B cell (primary cell): Measurements from ENCODE around the gene RTCB. TPM values are rescaled to one million over a fixed set of nuclear protein-coding genes. Genes with fewer than 3 reads are reported as not detected.
"Not testable (repeated sequence)": the region's sequence is repeated elsewhere in the genome, so short reads cannot be mapped to it uniquely, and the experiment has no call there.

Experiments used
- ATAC-seq: fragments of 200-7000 bp; cut with Tn5 transposase; one replicate; pipeline ENCODE4 v1.10.0; 2021; ENCODE audit warnings: low read depth, mild to moderate bottlenecking, moderate number of reproducible peaks, moderate library complexity
- CTCF ChIA-PET: fragments of 350-600 bp; sonication (Branson Sonifier 250); formaldehyde crosslinking; loops from one replicate; lab custom pipeline; 2021; ENCODE audit warnings: antibody characterized with exemption, inconsistent platforms; lab: Charles Lee
- POLR2A ChIA-PET: fragments of 350-600 bp; sonication (Branson Sonifier 250); formaldehyde crosslinking; loops from one replicate; lab custom pipeline; 2021; ENCODE audit warnings: antibody characterized with exemption; lab: Charles Lee
- DNase-seq: peaks from one replicate; pipeline ENCODE4 v3.0.0; 2013
- H2AFZ ChIP-seq: 2 replicates; pipeline ENCODE4 v1.6.1; 2012; ENCODE audit warnings: mild to moderate bottlenecking, low read depth, low read length; ENCODE audit not compliant: insufficient read depth, poor library complexity, severe bottlenecking
- H3K27ac ChIP-seq, 2 donors: 1 replicate in 1 of 2; 2 replicates in 1 of 2; pipeline ENCODE4 v1.5.1; 2012 to 2013; ENCODE audit warnings: low read length in 2 of 2, mild to moderate bottlenecking in 2 of 2, moderate library complexity in 1 of 2
- H3K27me3 ChIP-seq, 4 experiments: fragments of 200-600 bp in 1 of 4; sonication (generic) in 1 of 4; replicated peaks in 1 of 4; 1 replicate in 2 of 4; 2 replicates in 2 of 4; pipeline versions ENCODE4 v1.6.1 to v1.7.0; 2013 to 2016; ENCODE audit warnings: low read length in 3 of 4, mild to moderate bottlenecking in 2 of 4, mixed read lengths in 1 of 4, moderate library complexity in 1 of 4; ENCODE audit not compliant: insufficient read depth in 4 of 4, control insufficient read depth in 3 of 4; ENCODE audit errors: control extremely low read depth in 1 of 4
- H3K36me3 ChIP-seq, 2 experiments: replicated peaks in 1 of 2; 1 replicate in 1 of 2; 2 replicates in 1 of 2; pipeline versions ENCODE4 v1.6.1 to v1.7.1; 2013; ENCODE audit warnings: low read length in 1 of 2; ENCODE audit not compliant: insufficient read depth in 2 of 2, control insufficient read depth in 1 of 2; ENCODE audit errors: control extremely low read depth in 1 of 2, extremely low read depth in 1 of 2
- H3K4me1 ChIP-seq, 2 donors: fragments of 200-600 bp in 1 of 2; sonication (generic) in 1 of 2; 1 replicate in 1 of 2; 2 replicates in 1 of 2; pipeline versions ENCODE4 v1.5.1 to v1.6.1; 2013 to 2017; ENCODE audit warnings: low read length in 2 of 2; ENCODE audit not compliant: control insufficient read depth in 2 of 2, insufficient read depth in 2 of 2
- H3K4me2 ChIP-seq: replicated peaks from 2 replicates; pipeline ENCODE3; 2012; ENCODE audit warnings: mild to moderate bottlenecking, low read depth, low read length; ENCODE audit not compliant: poor library complexity, severe bottlenecking
- H3K4me3 ChIP-seq, 5 experiments: fragments of 200-600 bp in 1 of 5; sonication (generic) in 1 of 5; 1 replicate in 3 of 5; 2 replicates in 2 of 5; pipeline versions ENCODE4 v1.5.1 to v1.7.0; 2011 to 2016; ENCODE audit warnings: low read length in 4 of 5, mild to moderate bottlenecking in 4 of 5, low read depth in 2 of 5, control low read depth in 1 of 5, moderate library complexity in 1 of 5; ENCODE audit not compliant: insufficient read depth in 1 of 5; ENCODE audit errors: control extremely low read depth in 1 of 5, extremely low read depth in 1 of 5
- H3K79me2 ChIP-seq: fragments of 200-600 bp; sonication (generic); one replicate; pipeline ENCODE4 v1.6.0; 2016; ENCODE audit warnings: low read length; ENCODE audit not compliant: control insufficient read depth, insufficient read depth
- H3K9ac ChIP-seq: fragments of 200-600 bp; sonication (generic); 2 replicates; pipeline ENCODE4 v1.6.1; 2017; ENCODE audit warnings: mild to moderate bottlenecking, low read length, moderate library complexity
- H3K9me3 ChIP-seq, 3 donors: one replicate each; pipeline versions ENCODE4 v1.6.1 to v1.7.1; 2013; ENCODE audit warnings: low read length in 2 of 3; ENCODE audit not compliant: control insufficient read depth in 2 of 3, insufficient read depth in 1 of 3; ENCODE audit errors: control extremely low read depth in 1 of 3
- H4K20me1 ChIP-seq: 2 replicates; pipeline ENCODE4 v1.6.0; 2012; ENCODE audit warnings: mild to moderate bottlenecking, low read length; ENCODE audit not compliant: insufficient read depth, control insufficient read depth, poor library complexity, severe bottlenecking
- H3K27ac Mint-ChIP-seq: one replicate; pipeline ENCODE4 v1.8.0; 2021; ENCODE audit warnings: mixed read lengths
- H3K27me3 Mint-ChIP-seq: one replicate; pipeline ENCODE4 v1.8.0; 2021; ENCODE audit warnings: mixed read lengths
- H3K4me1 Mint-ChIP-seq: one replicate; pipeline ENCODE4 v1.8.0; 2021; ENCODE audit warnings: mixed read lengths
- H3K4me3 Mint-ChIP-seq: one replicate; pipeline ENCODE4 v1.8.0; 2021; ENCODE audit warnings: mixed read lengths
- H3K9me3 Mint-ChIP-seq: one replicate; pipeline ENCODE4 v1.8.0; 2022; ENCODE audit warnings: mixed read lengths; ENCODE audit not compliant: insufficient read depth
- EZH2 ChIP-seq: IDR thresholded peaks from 2 replicates; pipeline ENCODE4 v1.6.1; 2012; ENCODE audit warnings: borderline replicate concordance, low read depth, mild to moderate bottlenecking, moderate library complexity, low read length; ENCODE audit not compliant: insufficient read depth, poor library complexity, severe bottlenecking
- WGBS: methylation state at CpG from one replicate; pipeline ENCODE4 v1.1.5; 2013; ENCODE audit warnings: missing lambda C conversion rate; ENCODE audit not compliant: insufficient coverage; 5-methylcytosine and 5-hydroxymethylcytosine counted together
- intact Hi-C: fragments of 100-400 bp; cut with micrococcal nuclease; formaldehyde crosslinking; loops from one replicate; pipeline ENCODE4 v1.10.0; 2022
- polyA plus RNA-seq: library from polyadenylated mRNA; depleted of rRNA; stranded (reverse); fragments of >200 nt; gene quantifications from 2 replicates; pipeline ENCODE4 v1.2.3, GENCODE V29; 2012
- total RNA-seq, 2 donors: library from RNA; stranded (reverse); fragments of 120-200 nt in 1 of 2; gene quantifications; 1 replicate in 1 of 2; 2 replicates in 1 of 2; pipeline versions ENCODE4 v1.2.3 to v1.2.4, GENCODE V29; 2013 to 2022
- TF ChIP-seq, protein P1 (sequence below): fragments of 200-600 bp; IDR thresholded peaks from one replicate; pipeline ENCODE4 v1.8.0; 2022; ENCODE audit warnings: antibody characterized with exemption, mild to moderate bottlenecking

The RTCB gene
- total and polyA plus RNA-seq, 2 donors (not counting 1 experiment from before 2014, with no cell fraction given) = 32.8 to 60.1 TPM

DNA sequence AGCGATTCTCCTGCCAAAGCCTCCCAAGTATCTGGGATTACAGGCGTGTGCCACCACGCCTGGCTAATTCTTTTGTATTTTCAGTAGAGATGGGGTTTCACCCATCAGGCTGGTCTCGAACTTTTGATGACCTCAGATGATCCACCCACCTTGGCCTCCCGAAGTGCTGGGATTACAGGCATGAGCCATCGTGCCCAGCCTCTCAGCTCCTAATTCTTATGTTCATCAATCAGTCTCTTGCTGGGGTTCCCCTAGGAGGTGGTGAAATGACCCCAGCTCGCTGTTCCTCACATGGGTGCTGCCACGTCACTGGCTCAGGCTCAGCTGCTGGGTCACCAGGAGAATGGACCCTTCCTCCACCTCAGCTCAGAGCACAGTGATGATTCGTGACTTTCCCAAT is 54.5 kb downstream of the RTCB start, which contains the start of gene RFPL3:
TSS of gene RFPL3 (plus strand) at position 301 of the 400 bp plus-strand sequence. CDS start 205 bp downstream, outside the sequence.
- intact Hi-C loops, H3K27me3 Mint-ChIP-seq, H3K27ac Mint-ChIP-seq, POLR2A ChIA-PET, H3K9ac ChIP-seq, H3K4me3 ChIP-seq, H3K4me3 Mint-ChIP-seq, H3K27me3 ChIP-seq, H3K9me3 Mint-ChIP-seq, H2AFZ ChIP-seq, H3K4me1 ChIP-seq, H3K36me3 ChIP-seq, H3K4me2 ChIP-seq, DNase-seq, H3K4me1 Mint-ChIP-seq, ATAC-seq, H3K27ac ChIP-seq, H4K20me1 ChIP-seq, H3K79me2 ChIP-seq, CTCF ChIA-PET: not testable (repeated sequence)
- WGBS = 61% methylated on average over 5 of the region's 9 CpGs
- peaks cover 0 to 20% (median 0%) of the 10 kb centered on the region in 3 donors for H3K9me3 ChIP-seq

DNA sequence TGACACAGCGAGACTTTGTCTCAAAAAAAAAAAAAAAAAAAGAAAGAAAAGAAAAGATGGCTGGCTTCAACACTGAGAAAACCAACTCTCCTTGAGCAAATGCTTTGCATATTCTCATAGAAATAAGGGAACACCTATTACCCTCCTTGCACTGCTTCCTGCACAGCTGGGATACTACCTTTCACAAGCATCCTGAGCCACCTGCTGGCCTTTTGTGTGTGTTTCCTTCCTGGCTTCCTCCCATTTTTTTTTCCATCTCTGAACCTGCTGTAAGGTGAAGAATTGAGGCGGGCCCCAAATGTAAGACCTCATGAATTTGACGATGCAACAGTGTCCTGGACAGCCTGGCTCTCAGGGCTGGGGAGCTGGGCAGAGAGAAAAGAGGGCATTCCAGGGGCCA is 56.3 kb downstream of the RTCB start:
- intact Hi-C loops = no loop called here
- H3K27me3 Mint-ChIP-seq = peaks cover 4% of the 10 kb centered on the region
- no peaks in the 10 kb centered on the region for H3K4me1 ChIP-seq
- TF ChIP-seq, protein P1, sequence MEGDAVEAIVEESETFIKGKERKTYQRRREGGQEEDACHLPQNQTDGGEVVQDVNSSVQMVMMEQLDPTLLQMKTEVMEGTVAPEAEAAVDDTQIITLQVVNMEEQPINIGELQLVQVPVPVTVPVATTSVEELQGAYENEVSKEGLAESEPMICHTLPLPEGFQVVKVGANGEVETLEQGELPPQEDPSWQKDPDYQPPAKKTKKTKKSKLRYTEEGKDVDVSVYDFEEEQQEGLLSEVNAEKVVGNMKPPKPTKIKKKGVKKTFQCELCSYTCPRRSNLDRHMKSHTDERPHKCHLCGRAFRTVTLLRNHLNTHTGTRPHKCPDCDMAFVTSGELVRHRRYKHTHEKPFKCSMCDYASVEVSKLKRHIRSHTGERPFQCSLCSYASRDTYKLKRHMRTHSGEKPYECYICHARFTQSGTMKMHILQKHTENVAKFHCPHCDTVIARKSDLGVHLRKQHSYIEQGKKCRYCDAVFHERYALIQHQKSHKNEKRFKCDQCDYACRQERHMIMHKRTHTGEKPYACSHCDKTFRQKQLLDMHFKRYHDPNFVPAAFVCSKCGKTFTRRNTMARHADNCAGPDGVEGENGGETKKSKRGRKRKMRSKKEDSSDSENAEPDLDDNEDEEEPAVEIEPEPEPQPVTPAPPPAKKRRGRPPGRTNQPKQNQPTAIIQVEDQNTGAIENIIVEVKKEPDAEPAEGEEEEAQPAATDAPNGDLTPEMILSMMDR = no peak
- TF ChIP-seq EZH2 = no peak
- no peak overlapping the region for H2AFZ ChIP-seq
- H3K9me3 ChIP-seq = peaks cover 0 to 22% (median 0%) of the 10 kb centered on the region in 3 donors
- ChIA-PET CTCF (no interaction called here), POLR2A (no interaction called here)
- H3K79me2 ChIP-seq = no peaks in the 10 kb centered on the region
- H3K9me3 Mint-ChIP-seq = peaks cover 3% of the 10 kb centered on the region
- H3K4me3 Mint-ChIP-seq = no peak overlapping the region
- H3K9ac ChIP-seq = no peak overlapping the region
- H4K20me1 ChIP-seq = no peaks in the 10 kb centered on the region
- no peak overlapping the region for H3K4me3 ChIP-seq
- no peak overlapping the region for H3K27ac ChIP-seq
- no peaks in the 10 kb centered on the region for H3K27me3 ChIP-seq
- H3K4me1 Mint-ChIP-seq = no peaks in the 10 kb centered on the region
- no peaks in the 10 kb centered on the region for H3K36me3 ChIP-seq
- ATAC-seq (no peak), DNase-seq (no peak)
- WGBS = 91% methylated on average over 2 of the region's 3 CpGs
- H3K27ac Mint-ChIP-seq = no peak overlapping the region
- H3K4me2 ChIP-seq = no peak overlapping the region
